ENCODE measurements around the gene HLA-DOB.
"Not testable (repeated sequence)": the region's sequence is repeated elsewhere in the genome, so short reads cannot be mapped to it uniquely, and the experiment has no call there.

HLA-DOB gene

GRCh38 chr6:32807020-32807580 lies 9.7 kb downstream of the HLA-DOB start:
- no peak overlapping the region for H3K4me3 ChIP-seq (ENCODE audit: low read length)
- H3K9me2 ChIP-seq (replicated peaks; ENCODE audit: insufficient read depth, low read length) = no peaks in the 10 kb centered on the region
- no peak overlapping the region for H3K9ac ChIP-seq (ENCODE audit: low read length)
- no peaks in the 10 kb centered on the region for H3K9me3 ChIP-seq (replicated peaks; ENCODE audit: insufficient read depth, low read length)
- no peaks in the 10 kb centered on the region; the same call in 1 of the 2 replicates for H3K27me3 ChIP-seq (replicated peaks; ENCODE audit: insufficient read depth, low read length)
- H3K36me3 ChIP-seq (replicated peaks; ENCODE audit: insufficient read depth, low read length) = no peaks in the 10 kb centered on the region
- no peaks in the 10 kb centered on the region for H3F3A ChIP-seq (ENCODE audit: insufficient read depth, low read length)
- no peak overlapping the region for H3K4me2 ChIP-seq (ENCODE audit: low read depth, low read length)
- TF ChIP-seq EZH2phosphoT487 (IDR thresholded peaks at IDR 0.05; ENCODE audit: low read length) = no peak
- TF ChIP-seq CTCF (IDR thresholded peaks at IDR 0.05; ENCODE audit: low read length) = no peak
- no peak for TF ChIP-seq EZH2 (optimal IDR thresholded peaks at IDR 0.05; ENCODE audit: low read depth, low read length)
- no peaks in the 10 kb centered on the region for H3K4me1 ChIP-seq (ENCODE audit: low read length)
- no peak overlapping the region for H2AFZ ChIP-seq (ENCODE audit: low read length)
- no peaks in the 10 kb centered on the region for H3K79me2 ChIP-seq (ENCODE audit: low read length)
- H4K20me1 ChIP-seq (ENCODE audit: insufficient read depth, low read length) = no peaks in the 10 kb centered on the region
- H3K27ac ChIP-seq (ENCODE audit: low read length) = no peak overlapping the region
- no peak for DNase-seq

- not testable (repeated sequence) for H3K9me2 ChIP-seq (replicated peaks; ENCODE audit: insufficient read depth, low read length); DNase-seq; H3K27me3 ChIP-seq (replicated peaks; ENCODE audit: insufficient read depth, low read length); H3K27ac ChIP-seq (ENCODE audit: low read length); H3K36me3 ChIP-seq (replicated peaks; ENCODE audit: insufficient read depth, low read length); H3K9ac ChIP-seq (ENCODE audit: low read length); H3K4me2 ChIP-seq (ENCODE audit: low read depth, low read length); H2AFZ ChIP-seq (ENCODE audit: low read length); H3K4me3 ChIP-seq (ENCODE audit: low read length); H3K9me3 ChIP-seq (replicated peaks; ENCODE audit: insufficient read depth, low read length); H3F3A ChIP-seq (ENCODE audit: insufficient read depth, low read length); H4K20me1 ChIP-seq (ENCODE audit: insufficient read depth, low read length); H3K79me2 ChIP-seq (ENCODE audit: low read length); H3K4me1 ChIP-seq (ENCODE audit: low read length)
Observed at GRCh38 chr6:32805404-32805803, 11.4 kb downstream of the HLA-DOB start.

GRCh38 chr6:32803416-32803815 lies 13.4 kb downstream of the HLA-DOB start:
- Histone ChIP-seq H3K4me3 (ENCODE audit: low read length) (no peak overlapping the region), H3K9me2 (replicated peaks; ENCODE audit: insufficient read depth, low read length) (no peaks in the 10 kb centered on the region), H3K36me3 (replicated peaks; ENCODE audit: insufficient read depth, low read length) (no peaks in the 10 kb centered on the region), H3K4me2 (ENCODE audit: low read depth, low read length) (no peak overlapping the region), H3K4me1 (ENCODE audit: low read length) (no peaks in the 10 kb centered on the region), H4K20me1 (ENCODE audit: insufficient read depth, low read length) (no peaks in the 10 kb centered on the region), H3K9me3 (replicated peaks; ENCODE audit: insufficient read depth, low read length) (no peaks in the 10 kb centered on the region), H3K27ac (ENCODE audit: low read length) (no peak overlapping the region), H3K9ac (ENCODE audit: low read length) (no peak overlapping the region), H3K79me2 (ENCODE audit: low read length) (no peaks in the 10 kb centered on the region), H3F3A (ENCODE audit: insufficient read depth, low read length) (no peaks in the 10 kb centered on the region), H2AFZ (ENCODE audit: low read length) (no peak overlapping the region), H3K27me3 (replicated peaks; ENCODE audit: insufficient read depth, low read length) (peaks cover 5% of the 10 kb centered on the region; the same call in 1 of the 2 replicates)
- DNase-seq = no peak
- TF ChIP-seq EZH2phosphoT487 (IDR thresholded peaks at IDR 0.05; ENCODE audit: low read length) (no peak), CTCF (IDR thresholded peaks at IDR 0.05; ENCODE audit: low read length) (no peak), EZH2 (optimal IDR thresholded peaks at IDR 0.05; ENCODE audit: low read depth, low read length) (no peak)

- H3K9ac ChIP-seq (ENCODE audit: low read length) = no peak overlapping the region
- no peak overlapping the region for H2AFZ ChIP-seq (ENCODE audit: low read length)
- H3K36me3 ChIP-seq (replicated peaks; ENCODE audit: insufficient read depth, low read length) = no peaks in the 10 kb centered on the region
- no peaks in the 10 kb centered on the region for H4K20me1 ChIP-seq (ENCODE audit: insufficient read depth, low read length)
- no peaks in the 10 kb centered on the region for H3K9me2 ChIP-seq (replicated peaks; ENCODE audit: insufficient read depth, low read length)
- no peaks in the 10 kb centered on the region for H3F3A ChIP-seq (ENCODE audit: insufficient read depth, low read length)
- H3K79me2 ChIP-seq (ENCODE audit: low read length) = no peaks in the 10 kb centered on the region
- H3K27ac ChIP-seq (ENCODE audit: low read length) = no peak overlapping the region
- H3K4me3 ChIP-seq (ENCODE audit: low read length) = no peak overlapping the region
- H3K4me2 ChIP-seq (ENCODE audit: low read depth, low read length) = no peak overlapping the region
- no peaks in the 10 kb centered on the region for H3K4me1 ChIP-seq (ENCODE audit: low read length)
- peaks cover 6% of the 10 kb centered on the region; the same call in 1 of the 2 replicates for H3K27me3 ChIP-seq (replicated peaks; ENCODE audit: insufficient read depth, low read length)
- no peak for TF ChIP-seq EZH2 (optimal IDR thresholded peaks at IDR 0.05; ENCODE audit: low read depth, low read length)
- no peak for TF ChIP-seq CTCF (IDR thresholded peaks at IDR 0.05; ENCODE audit: low read length)
- TF ChIP-seq EZH2phosphoT487 (IDR thresholded peaks at IDR 0.05; ENCODE audit: low read length) = no peak
- DNase-seq = no peak
- no peaks in the 10 kb centered on the region for H3K9me3 ChIP-seq (replicated peaks; ENCODE audit: insufficient read depth, low read length)
Observed at GRCh38 chr6:32799740-32800139, 17.1 kb downstream of the HLA-DOB start.

Measured in MM.1S (cell line).